Vagina (tissue), 2 donors: ENCODE measurements around the gene NRXN3. TPM values are rescaled to one million over a fixed set of nuclear protein-coding genes. Genes with fewer than 3 reads are reported as not detected.

Source experiments
- DNase-seq, 2 donors: peaks; one replicate each; pipeline ENCODE4 v3.0.0-alpha.2; 2017; ENCODE audit errors: extremely low spot score in 2 of 2
- H3K27ac ChIP-seq: fragments of 200-600 bp; sonication (generic); one replicate; pipeline ENCODE4 v1.5.1; 2019
- H3K27me3 ChIP-seq: fragments of 200-600 bp; sonication (generic); one replicate; pipeline ENCODE4 v1.5.1; 2019
- H3K36me3 ChIP-seq, 2 donors: fragments of 200-600 bp; sonication (generic); one replicate each; pipeline ENCODE4 v1.5.1; 2017 to 2019
- H3K4me1 ChIP-seq: fragments of 200-600 bp; sonication (generic); one replicate; pipeline ENCODE4 v1.5.1; 2019
- H3K4me3 ChIP-seq, 2 donors: fragments of 200-600 bp; sonication (generic); 1 replicate in 1 of 2; 2 replicates in 1 of 2; pipeline ENCODE4 v1.5.1; 2016 to 2019
- H3K9me3 ChIP-seq: fragments of 200-600 bp; sonication (generic); one replicate; pipeline ENCODE4 v1.5.1; 2019
- CTCF ChIP-seq, 3 experiments: fragments of 450-650 bp in 2 of 3; fragments of 200-600 bp in 1 of 3; sonication (generic) in 1 of 3; IDR thresholded peaks; one replicate each; pipeline ENCODE4 v1.5.1; 2017 to 2019; ENCODE audit warnings: antibody characterized with exemption in 3 of 3, mild to moderate bottlenecking in 2 of 3, moderate library complexity in 2 of 3
- POLR2A ChIP-seq, 2 donors: fragments of 450-650 bp; IDR thresholded peaks; one replicate each; pipeline ENCODE4 v1.6.1; 2017; ENCODE audit warnings: antibody characterized with exemption in 2 of 2, mild to moderate bottlenecking in 2 of 2, moderate library complexity in 2 of 2
- POLR2AphosphoS5 ChIP-seq, 2 donors: sonication (generic); formaldehyde crosslinking; IDR thresholded peaks; one replicate each; pipeline ENCODE4 v1.9.0; 2017; ENCODE audit warnings: antibody characterized with exemption in 2 of 2, mild to moderate bottlenecking in 2 of 2, low read depth in 1 of 2; ENCODE audit not compliant: insufficient read depth in 1 of 2
- intact Hi-C: fragments of 100-400 bp; cut with DNase I; formaldehyde crosslinking; loops from one replicate; pipeline ENCODE4 v1.15.1; 2023
- total RNA-seq: library from RNA; depleted of rRNA; stranded (reverse); fragments of >200 nt; gene quantifications from one replicate; pipeline ENCODE4 v1.2.3, GENCODE V29; 2016

NRXN3 gene
- total RNA-seq, 1 donor from 2014 or later: 4.7 TPM

- intact Hi-C loops: no loop called here
- no peaks in the 10 kb centered on the region for H3K36me3 ChIP-seq
- no peak for DNase-seq
- H3K27ac ChIP-seq: no peak overlapping the region
- no peak for TF ChIP-seq POLR2AphosphoS5 (IDR thresholded peaks at IDR 0.05; ENCODE audit: insufficient read depth in 1 of 2, low read depth in 1 of 2)
- TF ChIP-seq CTCF (IDR thresholded peaks at IDR 0.05): no peak
- TF ChIP-seq POLR2A (IDR thresholded peaks at IDR 0.05): no peak
- H3K27me3 ChIP-seq: no peaks in the 10 kb centered on the region
- no peak overlapping the region for H3K4me3 ChIP-seq
- no peaks in the 10 kb centered on the region for H3K9me3 ChIP-seq
- H3K4me1 ChIP-seq: no peaks in the 10 kb centered on the region
Observed at GRCh38 chr14:78319406-78319805, 149.2 kb downstream of the NRXN3 start.

GRCh38 chr14:78319887-78320635 lies 149.9 kb downstream of the NRXN3 start:
- no peak overlapping the region for H3K4me3 ChIP-seq
- H3K9me3 ChIP-seq: no peaks in the 10 kb centered on the region
- intact Hi-C loops: no loop called here
- no peaks in the 10 kb centered on the region for H3K36me3 ChIP-seq
- H3K27ac ChIP-seq: no peak overlapping the region
- no peak for DNase-seq
- no peaks in the 10 kb centered on the region for H3K27me3 ChIP-seq
- no peaks in the 10 kb centered on the region for H3K4me1 ChIP-seq
- TF ChIP-seq CTCF (IDR thresholded peaks at IDR 0.05): no peak

GRCh38 chr14:78324353-78324752 lies 154.2 kb downstream of the NRXN3 start:
- H3K4me3 ChIP-seq: no peak overlapping the region
- no peak for DNase-seq
- no peaks in the 10 kb centered on the region for H3K4me1 ChIP-seq
- no peaks in the 10 kb centered on the region for H3K27me3 ChIP-seq
- H3K9me3 ChIP-seq: no peaks in the 10 kb centered on the region
- no peak overlapping the region for H3K27ac ChIP-seq
- no peak for TF ChIP-seq POLR2AphosphoS5 (IDR thresholded peaks at IDR 0.05; ENCODE audit: insufficient read depth in 1 of 2, low read depth in 1 of 2)
- TF ChIP-seq POLR2A (IDR thresholded peaks at IDR 0.05): no peak
- no peak for TF ChIP-seq CTCF (IDR thresholded peaks at IDR 0.05)
- H3K36me3 ChIP-seq: no peaks in the 10 kb centered on the region
- intact Hi-C loops: no loop called here

GRCh38 chr14:78325911-78326310 lies 155.7 kb downstream of the NRXN3 start:
- intact Hi-C loops: no loop called here
- no peaks in the 10 kb centered on the region for H3K27me3 ChIP-seq
- H3K4me3 ChIP-seq: no peak overlapping the region
- H3K27ac ChIP-seq: no peak overlapping the region
- no peaks in the 10 kb centered on the region for H3K36me3 ChIP-seq
- no peak for DNase-seq
- H3K9me3 ChIP-seq: no peaks in the 10 kb centered on the region
- TF ChIP-seq POLR2A (IDR thresholded peaks at IDR 0.05): no peak
- no peak for TF ChIP-seq CTCF (IDR thresholded peaks at IDR 0.05)
- TF ChIP-seq POLR2AphosphoS5 (IDR thresholded peaks at IDR 0.05; ENCODE audit: insufficient read depth in 1 of 2, low read depth in 1 of 2): no peak
- H3K4me1 ChIP-seq: no peaks in the 10 kb centered on the region

GRCh38 chr14:78327426-78328221 lies 157.5 kb downstream of the NRXN3 start:
- no peak for TF ChIP-seq POLR2AphosphoS5 (IDR thresholded peaks at IDR 0.05; ENCODE audit: insufficient read depth in 1 of 2, low read depth in 1 of 2)
- no peak for TF ChIP-seq POLR2A (IDR thresholded peaks at IDR 0.05)
- no peak for TF ChIP-seq CTCF (IDR thresholded peaks at IDR 0.05)
- Histone ChIP-seq H3K9me3 (no peaks in the 10 kb centered on the region), H3K4me3 (no peak overlapping the region), H3K36me3 (no peaks in the 10 kb centered on the region), H3K27me3 (no peaks in the 10 kb centered on the region), H3K4me1 (no peaks in the 10 kb centered on the region), H3K27ac (no peak overlapping the region)
- intact Hi-C loops: no loop called here
- no peak for DNase-seq
